GM15510 (cell line): Measurements from ENCODE around the gene L3MBTL2.

Experiments
- POLR2A ChIP-seq: IDR thresholded peaks from 3 replicates; pipeline ENCODE4 v1.6.1; 2011; ENCODE audit warnings: borderline replicate concordance; ENCODE audit not compliant: insufficient read length; ENCODE audit errors: extremely low read depth

Gene L3MBTL2

DNA sequence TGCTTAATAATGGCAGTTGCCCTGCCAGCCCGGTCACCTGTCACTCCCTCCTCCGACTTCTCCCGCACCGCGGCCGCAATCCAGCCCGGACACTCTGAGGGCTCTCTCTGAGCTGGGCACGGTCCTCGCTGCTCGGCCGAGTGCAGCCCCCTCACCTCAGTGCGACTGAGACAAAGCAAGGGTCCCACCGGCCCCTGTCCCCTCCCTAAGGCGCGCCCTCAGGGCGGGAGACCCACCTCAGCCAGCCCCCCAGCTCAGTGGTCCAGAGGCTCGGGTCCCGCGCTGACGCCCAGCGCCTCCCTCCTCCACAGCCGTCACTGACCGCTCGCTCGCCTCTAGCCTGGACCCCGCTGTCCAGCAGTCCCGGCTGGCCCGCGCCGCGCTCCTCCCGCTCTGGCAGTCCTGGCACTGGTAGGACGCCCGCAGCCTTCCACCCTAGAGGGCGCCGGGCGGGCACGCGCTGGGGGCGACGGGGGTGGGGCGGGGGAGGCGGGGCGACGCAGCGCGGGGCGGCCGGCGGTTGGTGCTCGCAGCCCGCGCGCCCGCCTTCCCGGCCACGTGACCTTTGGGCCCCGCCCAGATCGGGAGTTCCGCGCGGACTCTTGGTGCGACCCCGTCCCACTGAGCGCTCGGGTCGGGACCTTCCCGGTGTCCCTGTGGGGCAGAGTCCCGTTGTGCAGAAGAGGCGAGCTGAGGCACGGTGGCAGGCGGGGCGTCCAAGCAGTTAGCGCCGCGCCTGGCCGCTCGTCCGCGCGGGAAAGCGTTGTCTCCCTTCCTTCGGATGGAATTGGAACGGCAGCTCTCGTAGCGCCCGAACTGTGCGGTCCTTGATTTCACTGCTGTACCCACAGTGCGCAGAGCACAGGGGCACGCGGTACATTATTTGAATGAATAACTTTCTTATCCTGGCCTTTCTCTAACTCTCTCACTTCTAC is 7.8 kb upstream of the L3MBTL2 start:
- TF ChIP-seq POLR2A: no peak

DNA sequence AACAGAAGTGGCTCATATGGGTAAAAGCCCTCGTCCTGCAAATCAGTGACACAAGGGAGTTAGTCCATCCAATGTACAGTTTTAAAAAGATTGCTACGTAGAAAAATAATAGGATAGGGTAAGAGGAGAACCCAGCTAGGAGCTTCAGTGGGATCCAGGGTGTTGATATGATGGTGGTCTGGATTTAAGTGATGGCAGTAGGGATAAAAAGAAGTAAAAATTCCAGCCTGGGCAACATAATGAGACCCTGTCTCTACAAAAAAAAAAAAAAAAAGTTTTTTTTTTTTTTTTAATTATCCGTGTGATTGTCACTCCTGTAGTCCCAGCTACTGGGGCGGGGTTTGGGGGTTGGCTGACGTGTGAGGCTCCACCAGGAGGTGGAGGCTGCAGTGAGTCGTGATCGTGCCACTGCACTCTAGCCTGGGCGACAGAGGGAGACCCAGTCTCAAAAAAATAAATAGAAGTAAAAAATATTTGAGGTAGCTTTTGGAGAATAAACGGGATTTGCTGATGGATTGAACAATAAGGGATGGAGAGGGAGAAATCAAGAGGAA is 7.0 kb upstream of the L3MBTL2 start:
- no peak for TF ChIP-seq POLR2A

DNA sequence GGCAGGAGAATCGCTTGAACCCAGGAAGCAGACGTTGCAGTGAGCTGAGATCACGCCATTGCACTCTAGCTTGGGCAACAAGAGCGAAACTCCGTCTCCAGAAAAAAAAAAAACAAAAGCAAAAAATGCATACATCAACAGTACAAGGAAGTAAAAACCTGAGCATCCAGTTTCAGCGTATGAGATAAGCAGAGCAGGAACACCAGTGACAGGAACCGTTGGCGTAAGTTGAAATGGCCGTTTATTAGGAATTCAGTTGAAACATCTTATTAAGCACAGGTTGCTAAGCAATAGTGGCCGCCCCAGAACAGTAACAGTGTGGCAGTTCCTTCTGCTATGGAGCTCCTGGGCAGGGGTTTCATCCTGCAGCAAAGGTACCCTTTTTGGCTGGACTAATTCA is 4.0 kb upstream of the L3MBTL2 start:
- no peak for TF ChIP-seq POLR2A

DNA sequence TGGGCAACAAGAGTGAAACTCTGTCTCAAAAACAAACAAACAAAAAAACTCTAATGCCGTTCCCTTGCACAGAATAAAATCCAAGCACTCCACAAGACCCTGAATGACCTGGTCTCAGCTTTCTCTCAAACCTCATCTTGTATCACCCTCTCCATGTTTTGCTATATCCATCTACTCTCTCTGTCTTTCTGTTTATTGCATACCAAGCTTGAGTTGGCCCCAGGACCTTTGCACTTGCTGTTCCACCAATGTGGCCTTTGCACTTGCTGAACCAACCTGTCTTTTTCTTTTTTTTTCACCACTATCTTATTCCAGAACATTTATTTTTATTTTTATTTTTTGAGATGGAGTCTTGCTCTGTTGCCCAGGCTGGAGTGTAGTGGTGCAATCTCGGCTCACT is 2.0 kb upstream of the L3MBTL2 start:
- no peak for TF ChIP-seq POLR2A

DNA sequence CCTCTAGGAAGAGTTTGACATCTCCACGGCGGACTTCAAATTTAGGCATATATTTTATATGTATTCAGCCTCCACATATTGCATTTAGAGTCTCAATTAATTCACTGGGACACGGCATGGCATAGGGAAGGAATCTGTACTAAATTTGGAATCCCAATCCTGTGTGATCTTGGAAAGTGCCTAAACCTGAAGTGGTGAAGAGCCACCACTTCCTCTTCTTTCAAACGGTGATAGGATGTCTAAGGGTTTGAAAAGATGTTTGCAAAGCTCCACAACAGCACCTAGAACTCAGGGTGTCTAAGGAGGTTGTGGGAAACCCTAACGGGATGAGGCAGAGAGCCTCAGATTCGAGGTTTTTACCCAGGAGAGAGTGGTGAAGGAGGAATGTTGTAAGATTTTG is 1.0 kb upstream of the L3MBTL2 start:
- no peak for TF ChIP-seq POLR2A

GRCh38 chr22:41206719-41207118 is 1.6 kb downstream of the L3MBTL2 start:
- TF ChIP-seq POLR2A: no peak

DNA sequence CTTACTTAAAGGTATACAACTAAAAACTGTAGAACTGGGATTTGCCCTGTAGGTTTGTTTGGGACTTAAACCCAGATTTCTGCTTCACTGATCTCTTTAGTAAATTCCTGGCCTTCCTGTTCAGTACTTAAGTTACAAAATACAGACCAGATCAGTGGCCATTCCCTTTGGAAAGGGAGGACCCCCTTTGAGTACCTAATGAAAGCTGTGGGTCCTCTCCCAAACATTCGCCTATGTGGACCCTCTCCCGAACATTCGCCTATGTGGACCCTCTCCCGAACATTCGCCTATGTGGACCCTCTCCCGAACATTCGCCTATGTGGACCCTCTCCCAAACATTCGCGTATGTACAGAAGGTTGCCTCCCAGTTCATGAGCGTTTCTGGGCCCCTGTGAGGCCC is 10.3 kb downstream of the L3MBTL2 start:
- TF ChIP-seq POLR2A: no peak

- no peak for TF ChIP-seq POLR2A
Measured at GRCh38 chr22:41215926-41216325, 10.8 kb downstream of the L3MBTL2 start.

DNA sequence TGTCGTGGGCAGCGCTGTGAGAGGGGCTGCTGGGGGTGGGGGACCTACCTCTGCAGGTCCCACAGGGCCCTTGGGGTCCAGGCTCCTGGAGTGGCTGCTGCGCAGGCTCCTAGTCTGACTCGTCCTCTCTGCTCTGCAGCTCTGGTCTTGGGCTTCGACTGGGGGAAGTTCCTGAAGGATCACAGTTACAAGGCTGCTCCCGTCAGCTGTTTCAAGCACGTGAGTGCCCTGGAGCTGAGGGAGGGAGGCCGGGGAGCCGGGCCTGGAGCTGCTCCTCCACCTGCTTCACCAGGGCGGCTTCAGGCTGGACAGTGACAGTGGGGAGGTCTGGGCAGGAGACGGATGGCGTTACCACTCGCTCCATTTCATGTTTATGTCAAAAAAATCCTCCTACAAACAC is 11.9 kb downstream of the L3MBTL2 start:
- TF ChIP-seq POLR2A: no peak

GRCh38 chr22:41217553-41218157 is 12.5 kb downstream of the L3MBTL2 start:
- TF ChIP-seq POLR2A: no peak

DNA sequence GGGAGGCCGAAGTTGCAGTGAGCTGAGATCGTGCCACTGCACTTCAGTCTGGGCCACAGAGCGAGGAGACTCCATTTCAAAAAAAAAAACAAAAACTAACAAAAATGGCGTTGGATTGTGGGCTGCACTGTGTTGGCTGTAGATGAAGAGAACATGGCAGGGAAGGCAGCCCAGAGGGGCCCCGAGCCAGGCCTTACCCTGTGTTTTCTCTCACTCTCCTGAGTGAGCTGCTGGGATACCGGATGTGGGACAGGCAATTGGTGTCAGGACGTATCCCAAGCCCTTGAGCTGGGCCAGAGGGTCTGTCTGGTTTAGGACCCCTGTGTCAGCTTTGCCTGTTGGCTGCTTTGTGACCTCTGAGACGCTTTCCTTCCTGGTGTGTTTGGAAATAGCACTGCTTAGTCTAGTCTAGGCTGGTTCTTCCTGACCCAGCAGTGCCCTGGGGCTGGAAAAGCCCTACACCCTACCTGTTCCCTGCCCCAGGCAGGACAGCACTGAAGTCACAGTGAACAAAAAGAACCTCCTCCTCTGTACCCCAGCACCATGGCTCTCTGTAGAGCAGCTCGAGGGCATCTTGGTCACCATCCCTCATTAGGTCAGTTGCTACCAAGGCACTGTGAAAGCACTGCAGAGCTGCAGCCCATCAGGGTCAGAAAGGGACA is 17.9 kb downstream of the L3MBTL2 start:
- no peak for TF ChIP-seq POLR2A

DNA sequence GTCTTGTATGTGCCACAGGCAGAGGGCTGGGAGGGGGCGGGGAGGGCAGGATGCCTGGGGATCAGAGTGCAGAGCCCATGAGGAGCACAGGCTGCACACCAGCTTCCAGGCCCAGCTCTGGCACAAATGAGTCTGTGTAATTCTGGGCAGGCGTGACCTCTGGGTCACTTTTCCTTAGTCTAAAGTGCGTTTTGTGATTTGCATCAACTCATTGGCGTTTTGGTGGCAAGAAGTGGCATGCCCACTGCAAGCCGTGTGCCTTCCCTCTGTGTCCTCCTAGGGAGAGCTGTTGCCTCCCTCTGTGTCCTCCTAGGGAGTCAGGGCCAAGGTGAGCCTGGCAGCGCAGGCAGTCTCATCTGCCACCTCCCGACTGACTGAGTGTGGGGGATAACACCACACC is 18.4 kb downstream of the L3MBTL2 start:
- TF ChIP-seq POLR2A: no peak

GRCh38 chr22:41226723-41227655 is 21.9 kb downstream of the L3MBTL2 start:
- TF ChIP-seq POLR2A: no peak

GRCh38 chr22:41229215-41229614 is 24.1 kb downstream of the L3MBTL2 start:
- TF ChIP-seq POLR2A: no peak
